ENCODE results near the gene SOSTDC1.
"Not testable (repeated sequence)": the region's sequence is repeated elsewhere in the genome, so short reads cannot be mapped to it uniquely, and the experiment has no call there.

Gene SOSTDC1, protein sequence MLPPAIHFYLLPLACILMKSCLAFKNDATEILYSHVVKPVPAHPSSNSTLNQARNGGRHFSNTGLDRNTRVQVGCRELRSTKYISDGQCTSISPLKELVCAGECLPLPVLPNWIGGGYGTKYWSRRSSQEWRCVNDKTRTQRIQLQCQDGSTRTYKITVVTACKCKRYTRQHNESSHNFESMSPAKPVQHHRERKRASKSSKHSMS

DNA sequence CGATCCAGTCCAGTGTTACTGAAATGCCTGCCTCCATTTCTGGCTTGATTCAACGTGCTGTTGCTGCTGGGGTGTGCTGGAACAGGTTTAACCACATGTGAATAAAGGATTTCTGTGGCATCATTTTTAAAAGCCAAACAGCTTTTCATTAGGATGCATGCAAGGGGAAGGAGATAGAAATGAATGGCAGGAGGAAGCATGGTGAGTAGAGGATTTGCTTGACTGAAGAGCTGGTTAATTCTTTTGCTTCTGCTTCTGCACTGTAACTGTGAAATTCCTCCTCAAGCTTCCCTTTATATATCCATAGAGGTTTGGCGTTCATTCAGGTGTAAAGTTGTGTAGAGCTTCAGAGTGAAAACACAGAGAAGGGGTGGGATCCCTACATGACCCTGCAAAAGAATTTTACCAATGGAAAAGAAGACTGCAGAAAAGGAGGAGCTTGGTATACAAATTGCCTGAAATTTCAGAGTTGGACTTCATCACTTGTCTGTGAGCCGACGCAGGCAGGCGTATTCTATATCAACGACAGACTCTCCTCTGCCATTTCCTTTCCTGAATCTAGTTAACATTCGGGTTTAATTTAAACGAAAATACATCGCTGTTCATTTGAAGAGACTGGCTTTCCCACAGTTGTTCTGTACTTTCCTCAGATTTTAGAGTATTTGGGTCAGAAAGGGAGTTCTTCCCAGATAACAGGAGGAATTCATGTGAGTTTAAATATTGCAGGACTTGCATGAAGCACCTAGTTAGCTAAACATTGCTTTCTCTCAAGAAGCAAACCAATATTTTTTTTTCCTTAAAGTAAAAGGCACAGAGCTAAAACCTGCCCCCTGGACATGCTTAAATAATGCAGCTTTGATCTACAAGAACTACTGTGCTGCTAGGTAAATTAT lies at the start of gene SOSTDC1:
Gene SOSTDC1, minus strand, starts transcription at position 270 of the 893 bp plus-strand sequence. Its CDS starts 70 bp downstream, at position 200.
- no peak for DNase-seq (ENCODE audit: low read depth)

DNA sequence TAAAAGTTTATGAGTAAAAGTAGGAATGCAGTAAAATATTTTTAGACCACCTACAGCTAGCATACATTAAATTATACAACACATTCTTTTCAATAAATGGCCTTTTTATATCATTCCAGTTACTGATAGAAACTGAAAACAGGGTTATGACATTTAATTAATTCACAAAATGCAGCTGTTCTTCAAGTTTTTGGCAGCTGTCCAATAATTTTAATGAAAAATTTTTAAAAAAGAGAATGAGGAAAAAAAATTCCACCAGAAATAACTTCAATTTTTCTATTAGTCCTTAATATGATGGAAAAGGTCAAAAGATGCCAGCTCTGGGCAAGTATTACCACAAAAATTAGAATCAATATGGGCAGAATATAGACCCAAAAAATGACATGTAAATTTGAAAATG lies 49.2 kb upstream of the SOSTDC1 start:
- no peak for DNase-seq (ENCODE audit: low read depth)

DNA sequence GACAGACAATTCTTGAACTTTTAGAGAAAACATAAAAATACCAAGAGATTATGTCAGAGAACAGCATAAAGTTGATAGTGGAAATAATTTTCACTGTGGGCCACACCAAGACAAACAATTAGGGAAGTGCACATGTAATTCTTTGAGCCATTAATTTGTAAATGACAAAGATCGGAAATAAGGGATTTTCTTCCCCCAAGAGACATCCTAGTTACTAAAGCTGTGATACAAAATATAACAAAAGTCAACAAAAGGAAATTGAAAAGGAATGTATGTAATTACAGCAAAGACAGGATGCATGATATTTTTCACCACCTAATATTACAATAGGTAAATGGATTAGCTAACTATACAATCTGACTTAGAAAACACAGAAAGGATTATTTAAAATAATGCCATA lies 48.7 kb upstream of the SOSTDC1 start:
- no peak for DNase-seq (ENCODE audit: low read depth)

DNA sequence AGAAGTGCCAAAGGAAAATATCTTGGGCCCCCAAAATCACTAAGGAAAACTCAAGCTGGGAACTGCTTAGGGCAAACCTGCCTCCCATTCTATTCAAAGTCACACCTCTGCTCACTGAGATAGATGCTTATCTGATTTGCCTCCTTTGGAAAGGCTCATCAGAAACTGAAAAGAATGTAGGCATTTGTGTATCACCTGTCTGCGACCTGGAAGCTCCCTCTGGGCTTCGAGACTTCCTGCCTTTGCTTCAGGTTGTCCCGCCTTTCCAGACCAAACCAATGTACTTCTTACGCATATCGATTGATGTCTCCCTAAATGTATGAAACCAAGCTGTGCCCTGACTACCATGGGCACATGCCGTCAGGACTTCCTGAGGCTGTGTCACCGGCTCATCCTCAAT lies 46.6 kb upstream of the SOSTDC1 start:
- no peak for DNase-seq (ENCODE audit: low read depth)

DNA sequence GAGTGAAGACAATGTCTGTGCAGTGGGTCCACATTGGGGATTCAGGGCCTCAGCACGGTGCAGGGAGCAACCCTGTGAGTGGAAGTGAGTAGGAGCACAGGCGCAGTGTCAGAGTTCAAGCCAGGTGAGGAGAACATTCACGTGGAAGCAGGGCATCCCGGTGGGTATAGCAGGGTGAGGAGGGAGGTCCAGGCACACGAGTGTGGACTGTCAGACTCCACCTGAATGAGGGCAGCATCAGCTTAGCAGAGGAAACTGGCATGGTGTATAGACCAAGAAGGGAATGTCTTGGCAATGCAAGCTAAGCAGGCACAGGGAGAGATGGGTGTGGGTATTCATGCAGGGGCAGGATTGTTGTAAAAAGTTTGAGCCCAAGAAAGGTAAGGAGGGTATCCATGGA lies 45.8 kb upstream of the SOSTDC1 start:
- no peak for DNase-seq (ENCODE audit: low read depth)

DNA sequence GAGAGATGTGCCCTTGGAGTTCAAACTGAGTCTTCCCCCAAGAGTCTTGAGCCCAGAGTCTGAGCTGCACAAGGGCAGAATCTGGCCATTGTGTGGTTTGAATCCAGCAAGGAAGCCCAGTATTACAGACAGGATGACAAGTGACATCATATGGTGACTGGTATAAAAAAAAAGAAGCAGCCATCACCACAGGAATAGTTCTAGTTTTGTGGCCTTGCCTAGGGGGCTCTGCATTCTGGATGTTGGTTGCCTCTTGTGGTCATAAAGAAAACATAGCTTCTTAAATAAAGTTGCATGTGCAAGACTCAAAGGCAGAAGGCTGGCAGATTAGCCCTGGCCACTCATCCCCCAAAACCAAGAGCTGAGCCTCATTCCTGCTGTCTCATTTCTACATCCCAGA lies 44.3 kb upstream of the SOSTDC1 start:
- no peak for DNase-seq (ENCODE audit: low read depth)

DNA sequence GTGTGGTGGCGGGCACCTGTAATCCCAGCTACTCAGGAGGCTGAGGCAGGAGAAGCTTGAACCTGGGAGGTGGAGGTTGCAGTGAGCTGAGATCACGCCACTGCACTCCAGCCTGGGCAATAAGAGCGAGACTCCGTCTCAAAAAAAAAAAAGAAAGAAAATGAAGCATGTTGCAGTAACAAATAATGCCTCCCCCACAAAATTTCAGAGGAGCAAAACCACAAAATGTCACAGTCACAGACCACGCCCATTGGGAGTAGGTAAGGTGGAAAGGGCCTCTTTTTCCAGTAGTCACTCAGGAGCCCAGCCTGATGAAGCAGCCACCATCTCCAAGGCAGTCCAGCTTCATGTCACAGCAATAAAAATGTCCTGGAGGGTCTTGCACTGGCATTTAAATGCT lies 40.9 kb upstream of the SOSTDC1 start:
- not testable (repeated sequence) for DNase-seq (ENCODE audit: low read depth)

DNA sequence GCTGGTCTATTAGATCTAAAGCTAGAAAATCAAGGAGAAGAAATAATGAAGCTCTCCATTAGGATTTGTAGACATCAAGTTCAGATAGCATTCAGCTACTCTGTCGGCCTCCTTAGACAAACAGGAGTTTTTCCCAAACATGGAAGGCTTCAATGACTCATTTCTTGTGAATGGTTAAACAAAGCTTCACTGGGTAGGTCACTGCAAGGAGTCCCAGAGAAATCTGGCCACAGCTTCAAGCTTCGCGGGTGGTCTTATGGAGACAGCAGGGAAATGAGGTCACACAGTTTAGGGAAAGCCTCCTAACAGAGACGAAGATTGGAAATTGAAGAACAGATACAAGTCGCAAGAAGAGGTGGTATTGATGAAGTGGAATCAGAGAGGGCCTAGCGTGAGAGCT lies 38.5 kb upstream of the SOSTDC1 start:
- no peak for DNase-seq (ENCODE audit: low read depth)

DNA sequence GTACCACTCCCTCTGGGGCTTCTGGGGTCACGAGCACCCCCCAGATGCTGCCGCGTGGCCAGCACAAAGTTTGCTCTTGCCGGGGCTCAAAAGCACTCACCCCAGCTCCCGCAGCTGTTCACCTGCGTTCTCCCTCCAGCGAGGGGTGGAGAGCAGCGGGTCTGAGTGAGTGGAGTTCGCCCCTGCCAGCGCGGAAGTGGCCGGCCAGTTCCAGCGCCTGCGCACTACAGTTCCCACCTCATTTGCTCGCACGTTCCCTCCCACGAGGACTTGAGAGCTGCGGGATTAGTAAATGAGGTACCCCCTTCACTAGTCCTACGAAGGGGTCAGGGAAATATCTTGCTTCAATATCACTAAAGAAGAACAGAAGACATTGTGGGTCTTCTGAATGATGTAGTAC lies 36.8 kb upstream of the SOSTDC1 start:
- DNase-seq (ENCODE audit: low read depth), result no peak

DNA sequence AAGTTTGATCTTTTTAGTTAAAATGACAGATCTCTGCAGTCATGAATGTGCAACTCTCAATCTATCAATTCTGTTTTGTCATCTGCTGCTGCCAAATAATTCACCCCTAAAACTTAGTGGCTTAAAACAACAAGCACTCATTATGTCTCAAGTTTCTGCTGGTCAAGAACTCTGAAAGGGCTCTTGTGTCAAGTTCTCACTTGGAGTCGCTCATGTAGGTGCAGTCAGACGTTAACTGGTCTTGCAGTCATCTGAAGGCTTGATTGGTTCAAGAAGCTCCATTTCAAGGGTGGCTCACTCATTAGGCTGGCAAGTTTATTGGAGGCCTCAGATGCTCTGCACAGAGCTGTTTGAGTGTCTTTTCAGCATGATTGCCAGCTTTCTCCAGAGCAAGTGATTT lies 32.6 kb upstream of the SOSTDC1 start:
- DNase-seq (ENCODE audit: low read depth), result no peak

DNA sequence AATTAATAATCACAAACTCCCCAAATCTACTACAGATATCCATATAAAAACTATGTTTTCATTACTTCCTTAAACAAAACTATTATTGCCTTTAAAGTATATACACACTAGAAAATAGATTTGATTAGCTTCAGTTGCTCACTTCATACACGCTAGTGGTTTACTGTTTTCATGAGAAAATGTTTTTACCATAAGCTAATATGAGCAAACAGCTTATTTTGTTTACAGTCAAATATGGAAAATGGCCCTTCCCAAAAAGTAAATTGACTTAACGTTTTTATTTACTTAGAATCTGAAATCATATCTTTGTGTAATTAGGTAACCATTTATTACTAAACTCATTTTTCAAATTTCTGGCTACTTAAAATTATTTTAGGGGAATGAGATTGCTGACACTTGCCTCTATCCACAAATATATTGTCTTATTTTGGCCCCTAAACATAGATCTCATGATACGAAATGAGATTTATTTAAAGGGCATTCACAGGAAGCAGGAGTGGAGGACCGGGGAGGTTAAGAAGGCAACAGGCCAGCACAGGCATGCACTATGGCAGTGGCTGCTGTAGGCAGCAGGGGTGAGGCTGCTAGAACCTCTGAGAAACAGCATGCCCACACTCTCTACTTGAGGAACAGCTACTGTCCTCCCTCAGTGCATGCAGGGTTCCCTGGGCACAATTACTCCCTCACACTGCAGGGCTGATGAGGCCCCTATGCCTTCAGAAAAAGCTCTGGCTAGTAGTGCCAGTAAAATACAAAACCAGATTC lies 29.6 kb upstream of the SOSTDC1 start:
- no peak for DNase-seq (ENCODE audit: low read depth)

DNA sequence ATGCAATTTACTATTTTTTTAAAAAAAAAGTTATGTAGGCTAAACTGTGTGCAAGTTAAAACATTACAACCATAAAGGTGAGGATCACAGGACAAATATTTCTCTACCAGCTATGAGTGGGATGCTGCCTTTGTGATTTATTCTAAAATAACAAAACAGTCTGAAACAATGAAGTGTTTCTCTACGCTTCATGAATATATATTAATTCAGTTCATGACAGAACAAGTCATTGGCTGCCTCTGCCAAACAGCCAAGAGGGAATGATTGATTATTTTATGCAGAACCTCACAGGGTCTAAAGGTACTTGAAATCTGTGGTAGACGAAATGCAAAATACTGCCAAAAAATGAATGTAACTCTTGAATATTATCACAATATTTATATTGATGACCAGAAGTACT lies 29.0 kb upstream of the SOSTDC1 start:
- DNase-seq (ENCODE audit: low read depth), result no peak

DNA sequence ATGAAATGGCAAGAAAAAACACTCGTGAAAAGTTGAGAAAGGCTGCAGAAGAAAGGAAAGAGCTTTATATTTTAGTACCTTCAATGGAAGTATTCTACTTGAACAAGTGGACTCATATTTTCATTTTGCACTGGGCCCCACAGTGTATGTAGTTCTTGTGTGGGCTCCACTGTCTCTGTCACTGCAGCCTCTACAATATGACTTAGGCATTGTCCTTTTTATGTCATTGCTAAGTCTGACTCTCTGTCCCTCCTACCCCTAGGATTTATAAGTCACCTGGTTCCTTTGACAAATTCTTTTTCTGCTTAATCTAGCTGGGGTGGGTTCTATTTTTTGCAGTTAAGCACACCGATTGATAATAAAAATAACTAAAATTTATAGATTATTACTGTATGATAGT lies 27.7 kb upstream of the SOSTDC1 start:
- DNase-seq (ENCODE audit: low read depth), result no peak

DNA sequence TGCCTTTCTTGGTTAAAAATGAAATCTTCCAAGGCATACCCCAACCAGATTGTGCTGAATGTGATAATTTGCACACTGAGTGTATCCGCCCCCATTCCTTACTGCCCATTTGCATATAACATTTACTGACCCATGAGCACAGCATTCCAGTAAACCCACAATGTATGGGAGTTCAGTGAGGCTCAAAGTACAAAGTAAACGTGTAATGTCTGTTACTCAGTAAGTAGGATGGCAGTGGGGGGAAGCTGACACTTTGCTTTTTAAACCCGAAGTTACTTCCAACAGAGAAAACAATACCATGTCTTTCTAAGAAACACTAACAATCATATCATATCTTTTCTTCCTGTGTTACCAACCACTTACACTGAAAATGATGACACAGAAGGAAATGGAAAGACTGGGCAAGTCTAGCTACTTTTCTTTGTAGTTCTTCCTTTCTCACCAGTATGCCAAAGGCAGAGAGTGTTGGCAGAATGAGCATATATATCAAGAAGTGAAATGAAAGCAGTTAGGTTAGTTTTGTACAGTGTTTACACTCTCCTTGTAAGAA lies 27.1 kb upstream of the SOSTDC1 start:
- DNase-seq (ENCODE audit: low read depth), result no peak

DNA sequence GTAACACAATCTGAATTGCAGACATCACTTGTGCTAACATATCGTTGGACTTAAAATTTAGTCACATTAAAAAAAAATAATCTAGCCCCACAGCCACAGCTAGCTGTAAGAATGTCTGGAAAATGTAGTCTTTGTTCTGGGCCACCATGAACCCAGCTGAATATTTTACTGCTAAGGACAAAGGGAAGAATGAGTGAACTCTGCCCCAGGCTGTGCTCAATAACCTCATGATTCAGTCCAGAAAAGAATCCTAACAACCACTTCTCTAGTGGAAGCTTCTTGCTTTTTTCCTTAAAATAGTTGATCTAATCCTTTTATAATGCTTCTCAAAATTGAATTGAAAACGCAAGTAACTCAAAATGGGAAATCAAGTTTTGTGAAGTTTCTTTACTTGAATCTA lies 25.6 kb upstream of the SOSTDC1 start:
- DNase-seq (ENCODE audit: low read depth), result no peak

DNA sequence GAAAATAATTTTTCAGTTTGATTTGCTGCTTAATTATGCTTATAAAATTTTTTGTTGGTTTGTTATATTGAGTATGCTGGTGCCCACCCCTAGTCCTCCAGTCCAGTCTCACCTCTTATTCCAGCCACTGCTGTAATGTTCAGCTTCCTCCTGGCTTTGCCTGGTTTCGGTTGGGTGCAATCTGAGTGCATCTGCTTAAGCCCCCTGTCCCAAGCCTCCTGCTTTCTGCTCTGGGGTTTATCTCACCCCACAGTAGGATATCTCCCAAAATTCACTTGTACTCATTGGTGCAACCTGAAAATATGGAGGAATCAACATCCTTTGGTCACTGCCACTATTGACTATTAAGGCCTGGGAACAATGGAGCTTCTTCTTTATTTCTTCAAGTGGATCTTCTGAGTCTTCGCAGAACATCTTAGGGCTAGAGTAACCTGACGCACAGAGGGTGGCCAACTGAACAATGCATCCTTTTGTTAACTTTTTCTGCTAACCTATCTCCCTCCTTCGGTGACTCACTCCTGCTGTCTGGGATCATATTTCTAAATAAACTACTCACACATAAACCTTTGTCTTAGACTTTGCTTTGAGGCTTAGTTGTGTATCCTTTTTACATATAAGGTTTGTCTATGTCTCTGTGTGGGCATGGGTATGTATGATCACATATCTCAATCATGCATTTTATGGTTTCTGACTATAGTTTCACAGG lies 19.1 kb upstream of the SOSTDC1 start:
- DNase-seq (ENCODE audit: low read depth), result no peak

DNA sequence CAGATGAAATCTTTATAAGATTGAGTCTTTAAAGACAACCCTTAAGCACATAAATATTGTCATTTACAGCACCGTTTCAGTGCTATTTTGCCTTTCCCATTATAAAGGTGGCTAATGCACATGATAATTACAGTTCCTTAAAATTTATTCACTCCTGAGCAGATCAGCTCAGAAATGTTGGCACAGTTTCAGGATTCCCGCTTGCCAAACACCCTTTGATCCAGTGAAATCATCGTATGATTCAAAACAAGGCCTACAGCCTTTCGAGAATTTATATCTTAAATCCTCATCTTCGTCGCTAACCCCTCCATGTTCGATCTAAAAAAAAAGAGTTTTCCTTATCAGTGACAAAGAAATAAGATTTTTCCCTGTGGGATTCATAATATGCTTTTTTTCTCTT lies 14.1 kb upstream of the SOSTDC1 start:
- DNase-seq (ENCODE audit: low read depth), result no peak

DNA sequence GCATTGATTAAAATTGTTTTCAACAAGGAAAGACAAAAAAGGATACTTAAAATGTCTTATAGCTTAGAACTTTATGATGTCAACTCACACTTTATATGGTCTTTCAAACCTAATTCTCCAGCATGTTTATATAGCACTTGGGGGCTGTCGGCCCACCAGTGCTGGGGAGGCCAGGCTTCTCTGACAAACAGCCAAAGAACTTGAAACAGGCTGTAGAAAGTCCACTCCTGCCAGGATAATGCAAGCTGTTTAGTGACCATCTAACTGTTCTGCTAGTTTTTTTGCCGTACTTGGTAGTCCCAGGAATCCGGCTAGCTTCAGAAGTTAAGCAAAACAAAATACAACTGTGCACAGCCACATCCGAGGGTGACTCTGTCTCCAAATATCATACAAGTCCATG lies 13.6 kb upstream of the SOSTDC1 start:
- DNase-seq (ENCODE audit: low read depth), result no peak

DNA sequence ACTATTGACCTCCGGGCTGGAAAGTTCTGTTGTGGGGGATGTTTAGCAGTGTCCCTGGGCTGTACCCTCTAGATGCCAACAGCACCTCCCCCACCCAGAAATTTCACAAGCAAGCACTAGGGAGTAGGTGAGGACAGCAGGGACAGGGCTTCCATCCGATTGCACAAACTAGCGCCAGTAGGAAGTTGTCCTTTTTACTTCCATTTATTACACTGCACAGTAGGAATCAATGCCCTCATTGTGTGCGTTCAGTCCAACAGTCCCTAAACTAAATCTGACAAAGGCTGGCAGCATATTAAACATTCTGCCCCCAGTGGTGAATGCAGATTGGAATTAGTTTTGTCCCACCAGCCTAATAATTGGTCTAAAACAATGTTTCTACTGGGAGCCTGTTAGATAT lies 6.4 kb upstream of the SOSTDC1 start:
- DNase-seq (ENCODE audit: low read depth), result no peak

DNA sequence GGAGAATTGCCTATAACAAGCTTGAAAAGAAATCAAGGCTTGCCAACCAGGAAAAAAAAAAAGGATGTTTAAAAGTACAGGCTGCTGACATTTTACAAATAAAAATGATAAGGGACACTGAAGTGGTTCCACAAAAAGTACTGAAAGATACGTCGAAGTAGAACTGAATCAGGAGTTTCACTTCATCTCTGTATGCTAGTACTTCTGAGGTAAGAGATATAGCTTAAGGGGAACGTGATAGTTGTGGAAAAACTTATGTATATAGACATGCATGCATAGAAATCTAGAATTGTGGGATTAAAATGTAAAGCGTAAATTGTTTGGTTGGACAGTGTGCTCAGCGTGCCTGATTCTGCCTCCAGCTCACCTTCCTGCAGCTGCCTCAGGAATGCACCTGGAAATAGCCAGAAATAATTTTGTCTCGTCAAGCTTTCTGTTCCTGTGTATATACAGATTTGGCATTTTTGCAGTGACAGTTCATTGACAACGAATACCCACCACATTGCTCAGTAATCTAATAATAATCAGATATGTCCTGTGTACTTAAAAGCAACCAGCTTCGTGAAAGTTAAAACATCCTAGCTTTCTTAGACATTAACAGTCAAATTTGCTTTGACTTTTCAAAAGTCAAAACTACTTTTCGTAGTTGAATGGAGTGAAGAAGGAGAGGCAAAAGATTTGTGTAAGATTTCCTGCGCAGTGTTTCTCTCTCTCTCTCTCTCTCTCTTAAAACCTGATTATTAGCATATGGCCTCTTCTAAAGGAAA lies 1.4 kb downstream of the SOSTDC1 start:
- no peak for DNase-seq (ENCODE audit: low read depth)

DNA sequence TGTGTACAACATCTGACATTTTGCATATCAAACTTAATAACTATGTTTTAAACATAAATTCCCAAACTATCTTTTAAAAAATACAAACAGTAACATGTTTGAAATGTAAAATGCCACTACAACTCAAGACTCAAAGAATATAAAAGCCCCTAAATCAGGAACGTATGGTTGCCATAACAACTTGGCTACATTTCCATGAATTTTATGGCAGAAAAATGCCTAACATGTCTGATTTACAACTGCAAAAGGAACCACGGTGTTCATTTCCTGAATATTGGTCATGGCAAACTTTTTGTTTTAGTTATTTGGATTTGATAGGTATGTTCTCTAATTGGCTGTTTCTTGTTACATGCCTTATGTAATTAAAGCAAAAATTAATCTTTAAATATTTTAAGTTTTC lies 2.0 kb downstream of the SOSTDC1 start:
- DNase-seq (ENCODE audit: low read depth), result no peak
